Activated T-helper 1 cell treated with anti-CD3 and anti-CD28 coated beads, Interleukin-12 subunit alpha, Interleukin-12 subunit beta, Interleukin-2, Interleukin-4 antibody, amounts not matched to agents 30 ng/mL and 10 ng/mL and 1 ng/mL, durations not matched to agents 14 hours and 24 hours and 36 hours (primary cell): ENCODE results near the gene KCNQ4. TPM values are rescaled to one million over a fixed set of nuclear protein-coding genes. Genes with fewer than 3 reads are reported as not detected.

Experiments
- DNase-seq: peaks from one replicate; pipeline ENCODE4 v3.0.0; 2021; ENCODE audit warnings: low spot score
- H3K27ac Mint-ChIP-seq: one replicate; pipeline ENCODE4 v1.8.0; 2021; ENCODE audit warnings: mild to moderate bottlenecking, mixed read lengths
- H3K27me3 Mint-ChIP-seq: one replicate; pipeline ENCODE4 v1.8.0; 2022; ENCODE audit warnings: mild to moderate bottlenecking, moderate library complexity, mixed read lengths; ENCODE audit not compliant: insufficient read depth
- H3K36me3 Mint-ChIP-seq: one replicate; pipeline ENCODE4 v1.8.0; 2021; ENCODE audit warnings: low read depth, mixed read lengths
- H3K4me1 Mint-ChIP-seq: one replicate; pipeline ENCODE4 v1.8.0; 2021; ENCODE audit warnings: low read depth, mixed read lengths
- H3K4me3 Mint-ChIP-seq: one replicate; pipeline ENCODE4 v1.8.0; 2021; ENCODE audit warnings: mild to moderate bottlenecking, moderate library complexity, mixed read lengths
- H3K9me3 Mint-ChIP-seq: one replicate; pipeline ENCODE4 v1.8.0; 2021; ENCODE audit warnings: mixed read lengths
- intact Hi-C: fragments of 100-400 bp; cut with micrococcal nuclease; formaldehyde crosslinking; loops from one replicate; pipeline ENCODE4 v1.15.1; 2024
- total RNA-seq: library from RNA; stranded (reverse); gene quantifications from 2 replicates; pipeline ENCODE4 v1.2.3, GENCODE V29; 2022

KCNQ4 gene
- total RNA-seq, 1 donor from 2014 or later = 0.88 TPM

GRCh38 chr1:40760984-40761383, 22.6 kb upstream of the KCNQ4 start:
- intact Hi-C loops = no loop called here
- Mint-ChIP-seq H3K4me1 (peaks cover 45% of the 10 kb centered on the region), H3K27me3 (no peaks in the 10 kb centered on the region), H3K27ac (no peak overlapping the region), H3K36me3 (peaks cover 50% of the 10 kb centered on the region), H3K9me3 (no peaks in the 10 kb centered on the region), H3K4me3 (no peak overlapping the region)
- no peak for DNase-seq

GRCh38 chr1:40762144-40762923, 21.3 kb upstream of the KCNQ4 start:
- H3K27ac Mint-ChIP-seq = peak overlapping the region; percentile 63
- H3K4me1 Mint-ChIP-seq = peaks cover 58% of the 10 kb centered on the region
- H3K36me3 Mint-ChIP-seq = peaks cover 55% of the 10 kb centered on the region
- H3K9me3 Mint-ChIP-seq = no peaks in the 10 kb centered on the region
- no peak for DNase-seq
- intact Hi-C loops = no loop called here
- H3K27me3 Mint-ChIP-seq = no peaks in the 10 kb centered on the region
- H3K4me3 Mint-ChIP-seq = no peak overlapping the region

GRCh38 chr1:40763742-40764532, 19.6 kb upstream of the KCNQ4 start:
- Mint-ChIP-seq H3K27me3 (no peaks in the 10 kb centered on the region), H3K4me1 (peaks cover 58% of the 10 kb centered on the region), H3K36me3 (peaks cover 61% of the 10 kb centered on the region), H3K4me3 (peak overlapping the region; percentile 77), H3K9me3 (no peaks in the 10 kb centered on the region), H3K27ac (peak overlapping the region; percentile 90)
- DNase-seq = no peak
- intact Hi-C loops = loop anchor here (1.0 to 2.0 kb wide), 2 partner anchors 11 to 151 kb away; no protein-coding TSS in a partner anchor

- no peaks in the 10 kb centered on the region for H3K9me3 Mint-ChIP-seq
- peaks cover 62% of the 10 kb centered on the region for H3K4me1 Mint-ChIP-seq
- H3K4me3 Mint-ChIP-seq = peak overlapping the region; percentile 15
- intact Hi-C loops = loop anchor here (1.0 to 2.0 kb wide), 2 partner anchors 12 to 152 kb away; no protein-coding TSS in a partner anchor
- H3K27me3 Mint-ChIP-seq = no peaks in the 10 kb centered on the region
- H3K27ac Mint-ChIP-seq = peak overlapping the region; percentile 44
- H3K36me3 Mint-ChIP-seq = peaks cover 66% of the 10 kb centered on the region
- DNase-seq = no peak
Measured at GRCh38 chr1:40764981-40765380, 18.6 kb upstream of the KCNQ4 start.

- no peak for DNase-seq
- Mint-ChIP-seq H3K4me1 (peaks cover 69% of the 10 kb centered on the region), H3K9me3 (no peaks in the 10 kb centered on the region), H3K27me3 (no peaks in the 10 kb centered on the region), H3K27ac (no peak overlapping the region), H3K36me3 (peaks cover 70% of the 10 kb centered on the region), H3K4me3 (no peak overlapping the region)
- intact Hi-C loops = no loop called here
Measured at GRCh38 chr1:40766017-40766416, 17.6 kb upstream of the KCNQ4 start.

- Mint-ChIP-seq H3K4me3 (no peak overlapping the region), H3K27ac (no peak overlapping the region), H3K4me1 (peaks cover 66% of the 10 kb centered on the region), H3K9me3 (no peaks in the 10 kb centered on the region), H3K27me3 (no peaks in the 10 kb centered on the region), H3K36me3 (peaks cover 70% of the 10 kb centered on the region)
- intact Hi-C loops = no loop called here
- no peak for DNase-seq
Measured at GRCh38 chr1:40766560-40766959, 17.0 kb upstream of the KCNQ4 start.

GRCh38 chr1:40768146-40768990, 15.2 kb upstream of the KCNQ4 start:
- DNase-seq = no peak
- no peak overlapping the region for H3K27ac Mint-ChIP-seq
- H3K4me1 Mint-ChIP-seq = peaks cover 49% of the 10 kb centered on the region
- intact Hi-C loops = no loop called here
- no peaks in the 10 kb centered on the region for H3K9me3 Mint-ChIP-seq
- H3K4me3 Mint-ChIP-seq = no peak overlapping the region
- peaks cover 64% of the 10 kb centered on the region for H3K36me3 Mint-ChIP-seq
- H3K27me3 Mint-ChIP-seq = no peaks in the 10 kb centered on the region

GRCh38 chr1:40769815-40770214, 13.8 kb upstream of the KCNQ4 start:
- no peaks in the 10 kb centered on the region for H3K9me3 Mint-ChIP-seq
- no peaks in the 10 kb centered on the region for H3K27me3 Mint-ChIP-seq
- peaks cover 47% of the 10 kb centered on the region for H3K4me1 Mint-ChIP-seq
- intact Hi-C loops = no loop called here
- no peak overlapping the region for H3K4me3 Mint-ChIP-seq
- peak overlapping the region; percentile 61 for H3K27ac Mint-ChIP-seq
- DNase-seq = no peak
- peaks cover 57% of the 10 kb centered on the region for H3K36me3 Mint-ChIP-seq

- Mint-ChIP-seq H3K36me3 (peaks cover 53% of the 10 kb centered on the region), H3K4me3 (no peak overlapping the region)
Measured at GRCh38 chr1:40770296-40771070, 13.1 kb upstream of the KCNQ4 start.

GRCh38 chr1:40772146-40772955, 11.2 kb upstream of the KCNQ4 start:
- Mint-ChIP-seq H3K27ac (no peak overlapping the region), H3K36me3 (peaks cover 46% of the 10 kb centered on the region), H3K4me3 (no peak overlapping the region), H3K4me1 (peaks cover 24% of the 10 kb centered on the region), H3K9me3 (no peaks in the 10 kb centered on the region), H3K27me3 (no peaks in the 10 kb centered on the region)
- no peak for DNase-seq
- intact Hi-C loops = no loop called here

More at GRCh38 chr1:40770296-40771070, 13.1 kb upstream of the KCNQ4 start:
- Mint-ChIP-seq H3K9me3 (no peaks in the 10 kb centered on the region), H3K4me1 (peaks cover 41% of the 10 kb centered on the region), H3K27ac (no peak overlapping the region), H3K27me3 (no peaks in the 10 kb centered on the region)
- no peak for DNase-seq
- intact Hi-C loops = no loop called here

- H3K4me3 Mint-ChIP-seq = no peak overlapping the region
- H3K36me3 Mint-ChIP-seq = peaks cover 43% of the 10 kb centered on the region
- H3K9me3 Mint-ChIP-seq = no peaks in the 10 kb centered on the region
- DNase-seq = no peak
- H3K27ac Mint-ChIP-seq = no peak overlapping the region
- peaks cover 24% of the 10 kb centered on the region for H3K4me1 Mint-ChIP-seq
- H3K27me3 Mint-ChIP-seq = no peaks in the 10 kb centered on the region
- intact Hi-C loops = loop anchor here (1.0 kb wide), 3 partner anchors 76 to 178 kb away; no protein-coding TSS in a partner anchor
Measured at GRCh38 chr1:40773748-40774265, 9.8 kb upstream of the KCNQ4 start.
